ENCODE data around the gene CLDN19.

- no peak for TF ChIP-seq CTCF (conservative IDR thresholded peaks at IDR 0.05; ENCODE audit: low read depth, low read length)
- TF ChIP-seq EZH2 (IDR thresholded peaks at IDR 0.05; ENCODE audit: borderline replicate concordance, low read depth, low read length, poor library complexity, severe bottlenecking), result no peak
These were observed 29.8 kb upstream of the CLDN19 start for GRCh38 chr1:42769811-42770210.
